Esophagus squamous epithelium (tissue), 5 donors: ENCODE results near the gene NME7. TPM values are rescaled to one million over a fixed set of nuclear protein-coding genes. Genes with fewer than 3 reads are reported as not detected.

Experiments used
- DNase-seq: peaks from one replicate; lab custom pipeline; 2025; lab: John Stamatoyannopoulos, UW
- H3K27ac ChIP-seq, 4 donors: fragments of 200-600 bp; sonication (generic); one replicate each; pipeline ENCODE4 v1.5.1; 2016 to 2019; ENCODE audit warnings: mild to moderate bottlenecking in 1 of 4
- H3K27me3 ChIP-seq, 4 donors: fragments of 200-600 bp; sonication (generic); 1 replicate in 3 of 4; 2 replicates in 1 of 4; pipeline versions ENCODE4 v1.5.1 to v1.6.0; 2017 to 2021; ENCODE audit warnings: antibody characterized with exemption in 1 of 4
- H3K36me3 ChIP-seq, 3 donors: fragments of 200-600 bp; sonication (generic); one replicate each; pipeline ENCODE4 v1.5.1; 2016 to 2019
- H3K4me1 ChIP-seq, 3 donors: fragments of 200-600 bp; sonication (generic); one replicate each; pipeline ENCODE4 v1.5.1; 2017 to 2019
- H3K4me3 ChIP-seq, 4 donors: fragments of 200-600 bp; sonication (generic); 1 replicate in 3 of 4; 2 replicates in 1 of 4; pipeline ENCODE4 v1.5.1; 2016 to 2019; ENCODE audit warnings: mild to moderate bottlenecking in 2 of 4, moderate library complexity in 1 of 4
- H3K9me3 ChIP-seq, 3 donors: fragments of 200-600 bp; sonication (generic); one replicate each; pipeline ENCODE4 v1.5.1; 2016 to 2019
- CTCF ChIP-seq, 6 experiments: fragments of 450-650 bp in 4 of 6; fragments of 200-600 bp in 2 of 6; sonication (generic) in 2 of 6; IDR thresholded peaks; one replicate each; pipeline ENCODE4 v1.5.1; 2016 to 2019; ENCODE audit warnings: antibody characterized with exemption in 6 of 6, mild to moderate bottlenecking in 4 of 6, moderate library complexity in 4 of 6
- POLR2A ChIP-seq, 4 donors: fragments of 450-650 bp; IDR thresholded peaks; one replicate each; pipeline ENCODE4 v1.6.1; 2017; ENCODE audit warnings: antibody characterized with exemption in 4 of 4, mild to moderate bottlenecking in 4 of 4, moderate library complexity in 3 of 4
- WGBS, 2 donors: methylation state at CpG; one replicate each; pipeline ENCODE4 v1.1.5; 2018; 5-methylcytosine and 5-hydroxymethylcytosine counted together
- intact Hi-C: fragments of 100-400 bp; cut with DNase I; formaldehyde crosslinking; loops from one replicate; pipeline ENCODE4 v1.15.0; 2022
- total RNA-seq, 4 donors: library from RNA; depleted of rRNA; stranded (reverse); fragments of >200 nt; gene quantifications; one replicate each; pipeline ENCODE4 v1.1.0, GENCODE V29; 2016
- donor health status: DM: yes; HTN: yes; CAD: no.

The NME7 gene
- total RNA-seq, 4 donors from 2014 or later, result 5.7 to 10.7 (median 7.4) TPM

- Histone ChIP-seq H3K36me3 (no peaks in the 10 kb centered on the region), H3K4me1 (peaks cover 0 to 3% (median 0%) of the 10 kb centered on the region in 3 donors), H3K9me3 (no peaks in the 10 kb centered on the region), H3K27ac (no peak overlapping the region), H3K4me3 (no peak overlapping the region), H3K27me3 (no peaks in the 10 kb centered on the region)
- 77 to 83% methylated on average over 2 of the region's 2 CpGs for WGBS, 2 donors
- DNase-seq, result no peak
- intact Hi-C loops, result no loop called here
- TF ChIP-seq CTCF (IDR thresholded peaks at IDR 0.05) (no peak), POLR2A (IDR thresholded peaks at IDR 0.05) (no peak)
Observed at GRCh38 chr1:169235568-169235967, 132.0 kb downstream of the NME7 start.

GRCh38 chr1:169234780-169235179 is 132.8 kb downstream of the NME7 start:
- intact Hi-C loops, result no loop called here
- H3K27ac ChIP-seq, result no peak overlapping the region
- DNase-seq, result no peak
- H3K4me3 ChIP-seq, result no peak overlapping the region
- H3K9me3 ChIP-seq, result no peaks in the 10 kb centered on the region
- 90 to 98% methylated on average over 3 of the region's 3 CpGs for whole genome bisulfite sequencing, 2 donors
- TF ChIP-seq CTCF (IDR thresholded peaks at IDR 0.05) (no peak), POLR2A (IDR thresholded peaks at IDR 0.05) (no peak)
- no peaks in the 10 kb centered on the region for H3K27me3 ChIP-seq
- no peaks in the 10 kb centered on the region for H3K36me3 ChIP-seq
- no peaks in the 10 kb centered on the region for H3K4me1 ChIP-seq

GRCh38 chr1:169217636-169218035 is 150.0 kb downstream of the NME7 start:
- no peaks in the 10 kb centered on the region for H3K9me3 ChIP-seq
- H3K4me1 ChIP-seq, result no peaks in the 10 kb centered on the region
- WGBS, 2 donors, result 83 to 84% methylated on average over 3 of the region's 3 CpGs
- H3K27ac ChIP-seq, result no peak overlapping the region
- no peaks in the 10 kb centered on the region for H3K27me3 ChIP-seq
- intact Hi-C loops, result no loop called here
- no peak for DNase-seq
- no peak for TF ChIP-seq CTCF (IDR thresholded peaks at IDR 0.05)
- no peak for TF ChIP-seq POLR2A (IDR thresholded peaks at IDR 0.05)
- H3K4me3 ChIP-seq, result no peak overlapping the region
- H3K36me3 ChIP-seq, result no peaks in the 10 kb centered on the region

- Histone ChIP-seq H3K27me3 (no peaks in the 10 kb centered on the region), H3K9me3 (no peaks in the 10 kb centered on the region), H3K36me3 (no peaks in the 10 kb centered on the region), H3K27ac (no peak overlapping the region), H3K4me3 (no peak overlapping the region), H3K4me1 (no peaks in the 10 kb centered on the region)
- intact Hi-C loops, result no loop called here
- 89 to 97% methylated on average over 3 of the region's 4 CpGs for WGBS, 2 donors
- TF ChIP-seq POLR2A (IDR thresholded peaks at IDR 0.05), result no peak
- no peak for TF ChIP-seq CTCF (IDR thresholded peaks at IDR 0.05)
- no peak for DNase-seq
Observed at GRCh38 chr1:169214598-169214997, 153.0 kb downstream of the NME7 start.

GRCh38 chr1:169212088-169212487 is 155.5 kb downstream of the NME7 start:
- TF ChIP-seq CTCF (IDR thresholded peaks at IDR 0.05), result no peak
- TF ChIP-seq POLR2A (IDR thresholded peaks at IDR 0.05), result no peak
- DNase-seq, result no peak
- Histone ChIP-seq H3K36me3 (no peaks in the 10 kb centered on the region), H3K4me1 (no peaks in the 10 kb centered on the region), H3K4me3 (no peak overlapping the region), H3K9me3 (no peaks in the 10 kb centered on the region), H3K27me3 (no peaks in the 10 kb centered on the region), H3K27ac (no peak overlapping the region)
- intact Hi-C loops, result no loop called here
